ENCODE results near the gene PTPRT.

The PTPRT gene

DNA sequence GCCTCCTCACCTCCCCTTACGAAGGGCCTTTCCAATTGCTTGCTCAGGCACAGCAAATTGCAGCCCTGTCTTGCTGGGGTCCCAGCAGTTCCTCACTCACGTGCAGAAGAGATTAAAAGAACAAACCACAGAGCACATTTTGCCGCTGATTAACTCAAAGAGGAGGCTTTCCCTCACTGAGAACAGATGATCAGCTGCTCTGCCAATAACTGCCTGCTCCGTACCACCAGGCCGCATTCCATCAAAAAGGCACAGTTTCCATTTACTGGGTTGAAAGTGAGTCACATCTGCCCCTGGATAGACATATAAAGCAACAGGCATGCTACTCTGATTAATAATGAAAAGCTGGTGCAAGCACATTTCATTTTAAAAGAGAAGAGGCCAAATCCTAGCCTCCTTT is 446.8 kb downstream of the PTPRT start:
- Mint-ChIP-seq H3K4me1 (ENCODE audit: low read depth) (no peaks in the 10 kb centered on the region), H3K9me3 (peaks cover 18% of the 10 kb centered on the region), H3K27me3 (no peaks in the 10 kb centered on the region), H3K36me3 (ENCODE audit: low read depth) (no peaks in the 10 kb centered on the region), H3K27ac (no peak overlapping the region), H3K4me3 (no peak overlapping the region)
- DNase-seq, result no peak

DNA sequence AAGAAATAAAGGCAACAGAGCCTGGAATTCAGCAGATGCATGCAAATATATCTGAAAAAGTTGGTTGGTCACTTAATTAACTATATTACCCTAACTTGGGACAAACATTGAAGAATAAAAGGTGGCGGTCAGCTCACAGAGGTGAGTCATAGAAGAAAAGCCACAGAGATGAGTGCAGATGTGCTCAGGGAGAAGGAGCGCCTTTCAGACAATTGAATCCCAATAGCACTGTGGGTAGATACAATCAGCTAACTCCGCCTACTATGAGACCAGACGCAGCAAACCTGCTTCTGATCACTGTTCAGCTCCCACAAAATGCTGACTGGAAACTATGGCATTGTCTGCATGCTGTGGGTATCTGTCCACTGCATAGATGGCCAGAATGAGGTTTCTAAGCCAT is 447.8 kb downstream of the PTPRT start:
- Mint-ChIP-seq H3K9me3 (peaks cover 20% of the 10 kb centered on the region), H3K27me3 (no peaks in the 10 kb centered on the region), H3K27ac (no peak overlapping the region), H3K36me3 (ENCODE audit: low read depth) (no peaks in the 10 kb centered on the region), H3K4me1 (ENCODE audit: low read depth) (no peaks in the 10 kb centered on the region), H3K4me3 (no peak overlapping the region)
- no peak for DNase-seq

DNA sequence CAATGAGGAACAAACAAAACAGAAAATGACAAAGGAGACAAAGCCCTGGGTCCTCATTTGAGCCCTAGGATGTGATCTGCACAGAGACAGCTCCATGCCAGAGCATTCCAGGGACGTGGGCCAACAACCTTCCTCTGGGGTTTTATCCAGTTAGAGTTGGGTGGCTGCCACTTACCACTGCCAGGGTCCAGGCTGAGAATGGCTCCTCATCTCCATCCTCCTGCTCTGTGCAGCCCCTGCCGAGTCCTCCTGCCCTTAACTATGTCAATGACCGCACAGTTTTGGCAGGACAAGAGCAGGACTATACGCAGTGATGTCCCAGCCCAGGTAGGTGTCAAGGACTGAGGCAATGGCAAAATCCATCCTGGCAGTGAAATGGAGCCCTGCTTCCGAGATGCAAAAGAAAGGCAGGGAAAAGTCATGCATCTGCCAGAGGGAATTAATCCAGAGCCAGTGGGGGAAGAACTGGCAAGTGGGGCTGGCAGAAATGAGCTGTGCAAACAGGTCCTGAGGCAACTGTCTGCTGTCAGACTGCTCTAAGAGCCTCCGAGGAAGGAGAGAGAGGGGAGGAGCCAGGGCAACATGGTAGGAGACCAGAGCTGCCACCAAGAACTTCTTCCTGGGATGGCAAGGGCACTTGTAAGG is 449.4 kb downstream of the PTPRT start:
- H3K9me3 Mint-ChIP-seq, result peaks cover 20% of the 10 kb centered on the region
- H3K4me3 Mint-ChIP-seq, result no peak overlapping the region
- no peak for DNase-seq
- H3K4me1 Mint-ChIP-seq (ENCODE audit: low read depth), result no peaks in the 10 kb centered on the region
- H3K27me3 Mint-ChIP-seq, result no peaks in the 10 kb centered on the region
- no peaks in the 10 kb centered on the region for H3K36me3 Mint-ChIP-seq (ENCODE audit: low read depth)
- H3K27ac Mint-ChIP-seq, result no peak overlapping the region

DNA sequence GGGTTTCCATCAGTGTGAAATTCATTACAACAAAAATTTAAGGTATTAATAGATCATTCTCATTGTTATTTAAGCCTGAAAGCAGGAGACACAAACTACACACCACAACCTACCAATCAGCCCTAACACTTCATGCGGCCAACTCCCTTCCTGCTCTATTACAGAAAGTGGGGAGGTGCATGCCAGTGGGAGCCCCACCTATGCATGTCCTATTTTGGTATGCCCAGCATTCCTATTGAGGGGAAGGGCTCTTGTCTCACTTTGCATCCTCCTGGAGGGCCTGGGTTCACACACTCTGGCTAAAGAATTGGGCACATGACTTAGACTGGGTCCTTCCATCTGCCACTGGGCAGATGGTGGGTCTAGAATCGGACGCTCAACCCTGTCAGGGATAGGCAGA is 450.0 kb downstream of the PTPRT start:
- no peak for DNase-seq
- H3K27ac Mint-ChIP-seq, result no peak overlapping the region
- no peaks in the 10 kb centered on the region for H3K27me3 Mint-ChIP-seq
- no peaks in the 10 kb centered on the region for H3K36me3 Mint-ChIP-seq (ENCODE audit: low read depth)
- H3K9me3 Mint-ChIP-seq, result peaks cover 22% of the 10 kb centered on the region
- H3K4me1 Mint-ChIP-seq (ENCODE audit: low read depth), result no peaks in the 10 kb centered on the region
- no peak overlapping the region for H3K4me3 Mint-ChIP-seq

DNA sequence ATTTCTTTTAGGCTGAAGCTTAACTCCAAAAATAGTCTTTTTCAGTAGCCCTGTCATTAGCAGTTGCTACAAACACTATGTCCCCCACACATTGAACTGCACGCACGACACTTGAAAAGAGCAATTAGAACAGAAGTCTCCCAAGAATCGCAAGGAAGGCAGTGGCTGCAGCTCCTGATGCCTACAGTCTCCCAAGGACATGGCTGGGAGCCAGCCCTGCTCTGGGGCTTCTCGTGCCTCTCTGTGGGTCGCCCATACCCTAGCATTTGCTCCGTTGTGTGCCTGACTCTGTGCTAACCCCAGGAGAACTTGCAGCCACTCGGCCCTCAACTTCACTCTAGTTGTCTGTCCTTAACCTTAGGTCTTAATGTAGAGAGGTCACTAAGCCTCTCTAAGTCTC is 454.2 kb downstream of the PTPRT start:
- DNase-seq, result no peak
- Mint-ChIP-seq H3K36me3 (ENCODE audit: low read depth) (no peaks in the 10 kb centered on the region), H3K4me3 (no peak overlapping the region), H3K4me1 (ENCODE audit: low read depth) (no peaks in the 10 kb centered on the region), H3K9me3 (peaks cover 4% of the 10 kb centered on the region), H3K27ac (no peak overlapping the region), H3K27me3 (no peaks in the 10 kb centered on the region)

DNA sequence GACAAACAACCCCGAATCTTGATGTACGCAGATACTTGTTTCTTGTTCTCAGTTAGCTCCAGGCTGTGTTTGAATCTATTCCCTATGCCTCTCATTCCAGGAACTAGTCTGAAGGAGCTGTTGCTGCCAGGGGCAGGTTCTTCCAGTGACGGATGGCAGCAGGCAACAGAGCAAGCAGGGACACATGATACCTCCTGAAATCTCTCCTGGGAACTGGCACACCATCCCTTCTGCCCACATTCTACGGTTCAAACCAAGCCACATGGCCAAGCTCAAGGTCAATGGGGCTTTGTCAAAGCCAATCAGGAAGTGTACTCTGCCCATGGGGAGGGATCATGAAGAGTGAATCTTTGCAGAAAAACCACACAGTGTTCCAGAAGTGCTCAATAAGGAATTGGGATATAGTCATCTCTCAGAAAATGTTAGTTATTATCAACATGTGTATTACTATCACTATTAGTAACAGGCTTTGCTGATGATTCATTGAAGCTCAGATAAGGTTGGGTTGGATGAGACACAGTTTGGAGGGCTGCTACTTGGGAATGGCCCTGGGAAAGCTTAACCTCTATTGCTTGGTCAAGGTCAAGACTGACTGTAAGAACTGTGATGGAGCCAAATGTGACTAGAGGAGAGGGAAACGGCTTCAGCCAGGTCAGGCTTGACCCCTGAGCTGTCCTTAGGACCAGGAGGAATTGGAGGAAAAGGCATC is 454.9 kb downstream of the PTPRT start:
- H3K36me3 Mint-ChIP-seq (ENCODE audit: low read depth), result no peaks in the 10 kb centered on the region
- DNase-seq, result no peak
- no peak overlapping the region for H3K27ac Mint-ChIP-seq
- no peak overlapping the region for H3K4me3 Mint-ChIP-seq
- no peaks in the 10 kb centered on the region for H3K4me1 Mint-ChIP-seq (ENCODE audit: low read depth)
- peaks cover 4% of the 10 kb centered on the region for H3K9me3 Mint-ChIP-seq
- no peaks in the 10 kb centered on the region for H3K27me3 Mint-ChIP-seq

DNA sequence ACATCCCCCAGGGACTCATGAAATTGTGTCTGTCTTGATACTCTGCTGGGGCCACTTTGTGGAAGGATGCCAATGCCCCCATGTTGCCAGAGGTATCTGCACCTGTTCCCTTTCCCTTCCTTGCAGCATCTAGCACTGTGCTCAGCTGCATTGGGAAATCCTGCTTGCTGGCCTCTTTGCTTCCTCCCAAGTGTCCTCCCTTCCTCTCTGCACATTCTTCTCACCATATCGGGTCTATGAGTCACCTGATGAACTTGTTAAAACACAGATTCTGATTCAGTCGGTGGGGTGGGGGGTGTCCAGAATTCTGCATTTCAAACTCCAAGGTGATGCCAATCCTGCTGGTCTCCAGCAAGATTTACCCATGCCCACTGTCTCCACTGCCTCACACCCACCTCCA is 467.8 kb downstream of the PTPRT start:
- H3K4me1 Mint-ChIP-seq (ENCODE audit: low read depth), result no peaks in the 10 kb centered on the region
- H3K27ac Mint-ChIP-seq, result no peak overlapping the region
- no peak overlapping the region for H3K4me3 Mint-ChIP-seq
- no peaks in the 10 kb centered on the region for H3K36me3 Mint-ChIP-seq (ENCODE audit: low read depth)
- H3K9me3 Mint-ChIP-seq, result peaks cover 3% of the 10 kb centered on the region
- no peak for DNase-seq
- no peaks in the 10 kb centered on the region for H3K27me3 Mint-ChIP-seq

DNA sequence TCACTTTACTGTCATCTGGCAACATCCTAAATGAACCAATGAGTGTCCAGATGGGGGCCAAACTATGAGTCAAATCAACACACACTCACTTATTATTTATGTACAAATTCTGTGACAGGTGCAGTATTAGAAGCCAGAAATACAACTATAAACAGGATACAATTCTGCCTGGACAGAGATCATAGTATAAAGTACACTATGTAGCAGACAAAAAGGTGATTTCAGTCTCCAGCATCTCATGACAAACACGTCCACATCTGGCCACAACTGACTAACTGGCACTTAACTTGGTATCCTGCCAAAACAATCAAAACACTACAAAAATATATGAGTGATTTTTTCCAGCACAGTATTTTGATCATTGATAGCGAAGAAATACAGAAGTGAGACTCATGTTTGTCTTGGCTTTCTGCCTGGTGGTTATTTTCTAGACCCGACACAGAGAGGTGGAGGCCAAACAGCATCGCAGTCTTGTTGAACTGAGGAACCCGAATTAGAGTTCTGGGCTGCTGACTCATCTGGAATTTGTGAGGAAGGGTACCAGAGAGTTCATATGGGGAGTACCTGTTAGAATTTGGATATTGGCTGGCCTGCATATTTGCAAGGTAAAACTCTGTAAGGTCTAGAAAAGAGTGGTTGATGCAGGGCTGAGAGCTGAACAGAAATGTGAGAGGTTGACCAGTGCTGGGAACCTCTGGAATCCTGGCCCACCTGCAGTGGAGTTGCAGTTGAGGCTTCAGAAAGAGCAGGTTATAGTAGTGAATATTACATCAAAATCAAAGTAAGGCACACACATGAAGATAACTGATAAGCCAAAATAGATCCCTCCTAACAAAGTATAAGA is 475.2 kb downstream of the PTPRT start:
- Mint-ChIP-seq H3K9me3 (peaks cover 14% of the 10 kb centered on the region), H3K27me3 (no peaks in the 10 kb centered on the region), H3K27ac (no peak overlapping the region), H3K36me3 (ENCODE audit: low read depth) (no peaks in the 10 kb centered on the region), H3K4me1 (ENCODE audit: low read depth) (no peaks in the 10 kb centered on the region), H3K4me3 (no peak overlapping the region)
- DNase-seq, result no peak

DNA sequence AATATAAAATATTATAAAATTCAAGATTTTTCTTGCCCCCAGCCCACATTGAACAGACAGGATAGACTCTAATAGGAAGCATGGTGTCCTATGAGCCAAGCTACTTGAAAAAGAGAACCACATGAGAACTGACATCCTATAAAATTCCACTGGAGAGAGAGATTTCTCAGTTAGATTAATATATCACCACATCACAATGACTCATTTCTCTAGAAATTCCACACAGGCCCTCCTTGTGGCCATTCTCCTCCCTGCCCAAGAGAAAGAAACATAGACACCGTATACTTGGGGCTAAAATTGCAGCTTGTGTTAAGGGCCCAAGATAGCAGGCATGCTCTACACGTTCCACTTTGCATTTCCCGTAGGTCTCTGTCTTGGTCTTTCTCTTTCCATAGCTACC is 481.4 kb downstream of the PTPRT start:
- Mint-ChIP-seq H3K36me3 (ENCODE audit: low read depth) (no peaks in the 10 kb centered on the region), H3K27ac (no peak overlapping the region), H3K4me3 (no peak overlapping the region), H3K9me3 (peaks cover 22% of the 10 kb centered on the region), H3K27me3 (no peaks in the 10 kb centered on the region), H3K4me1 (ENCODE audit: low read depth) (no peaks in the 10 kb centered on the region)
- DNase-seq, result no peak

DNA sequence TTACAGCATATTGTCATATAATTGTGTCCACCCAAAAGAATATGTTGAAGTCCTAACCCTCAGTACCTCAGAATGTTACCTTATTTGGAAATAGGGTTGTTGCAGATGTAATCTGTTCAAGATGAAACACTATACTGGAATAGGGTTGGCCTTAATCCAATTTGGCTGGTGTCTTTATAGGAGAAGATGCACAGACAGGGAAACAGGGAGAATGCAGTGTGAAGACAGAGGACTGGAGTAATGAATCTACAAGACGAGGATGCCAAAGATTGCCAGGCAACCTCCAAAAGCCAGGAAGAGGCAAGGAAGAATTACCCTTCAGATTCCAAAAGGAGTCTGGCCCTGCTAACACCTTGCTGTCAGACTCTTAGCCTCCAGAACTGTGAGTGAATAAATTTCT is 482.9 kb downstream of the PTPRT start:
- DNase-seq, result no peak
- no peaks in the 10 kb centered on the region for H3K36me3 Mint-ChIP-seq (ENCODE audit: low read depth)
- peaks cover 26% of the 10 kb centered on the region for H3K9me3 Mint-ChIP-seq
- H3K27me3 Mint-ChIP-seq, result no peaks in the 10 kb centered on the region
- H3K4me1 Mint-ChIP-seq (ENCODE audit: low read depth), result no peaks in the 10 kb centered on the region
- H3K27ac Mint-ChIP-seq, result no peak overlapping the region
- no peak overlapping the region for H3K4me3 Mint-ChIP-seq

DNA sequence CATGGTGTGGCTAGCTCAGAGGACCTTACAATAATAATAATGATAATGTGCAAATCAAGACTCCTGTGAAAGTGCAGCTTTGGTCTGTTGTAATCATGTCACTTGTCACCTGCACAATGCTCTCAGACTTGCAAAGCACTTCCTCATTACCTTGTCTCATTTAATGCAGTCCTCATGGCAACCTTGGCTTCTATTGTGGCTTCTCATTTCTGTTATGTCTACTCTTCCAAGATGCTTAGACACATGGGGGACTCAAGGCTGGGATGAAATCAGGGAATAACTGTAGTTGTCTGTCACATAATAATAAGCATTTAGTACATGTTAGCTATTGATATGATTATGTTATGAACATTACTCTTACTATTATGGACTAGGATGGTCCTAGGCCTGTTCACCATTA is 484.2 kb downstream of the PTPRT start:
- Mint-ChIP-seq H3K36me3 (ENCODE audit: low read depth) (no peaks in the 10 kb centered on the region), H3K4me3 (no peak overlapping the region), H3K27me3 (no peaks in the 10 kb centered on the region)

DNA sequence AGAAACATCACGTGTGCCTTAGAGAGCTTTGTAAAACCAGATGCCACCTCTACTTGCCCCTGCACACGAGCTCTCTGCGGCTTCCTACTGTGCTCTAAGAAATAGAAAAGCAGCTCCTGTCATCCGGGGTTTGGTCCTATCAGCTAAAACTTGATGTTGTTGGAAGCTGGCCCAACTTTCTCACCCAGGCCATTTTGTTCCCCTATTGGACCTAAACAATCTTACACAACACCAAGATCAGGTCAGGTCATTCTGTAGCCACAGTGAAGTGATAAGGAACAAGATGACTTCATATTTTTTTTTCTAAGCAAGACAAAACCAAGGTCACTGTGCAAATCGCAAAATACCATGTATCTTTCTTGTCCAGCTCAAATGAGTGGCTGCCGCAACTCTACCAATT is 486.0 kb downstream of the PTPRT start:
- Mint-ChIP-seq H3K27ac (no peak overlapping the region), H3K27me3 (no peaks in the 10 kb centered on the region), H3K9me3 (peaks cover 16% of the 10 kb centered on the region), H3K4me1 (ENCODE audit: low read depth) (no peaks in the 10 kb centered on the region), H3K4me3 (no peak overlapping the region), H3K36me3 (ENCODE audit: low read depth) (no peaks in the 10 kb centered on the region)
- no peak for DNase-seq

More for the DNA sequence above, 484.2 kb downstream of the PTPRT start:
- H3K4me1 Mint-ChIP-seq (ENCODE audit: low read depth), result no peaks in the 10 kb centered on the region
- H3K27ac Mint-ChIP-seq, result no peak overlapping the region
- DNase-seq, result no peak
- H3K9me3 Mint-ChIP-seq, result peaks cover 20% of the 10 kb centered on the region

DNA sequence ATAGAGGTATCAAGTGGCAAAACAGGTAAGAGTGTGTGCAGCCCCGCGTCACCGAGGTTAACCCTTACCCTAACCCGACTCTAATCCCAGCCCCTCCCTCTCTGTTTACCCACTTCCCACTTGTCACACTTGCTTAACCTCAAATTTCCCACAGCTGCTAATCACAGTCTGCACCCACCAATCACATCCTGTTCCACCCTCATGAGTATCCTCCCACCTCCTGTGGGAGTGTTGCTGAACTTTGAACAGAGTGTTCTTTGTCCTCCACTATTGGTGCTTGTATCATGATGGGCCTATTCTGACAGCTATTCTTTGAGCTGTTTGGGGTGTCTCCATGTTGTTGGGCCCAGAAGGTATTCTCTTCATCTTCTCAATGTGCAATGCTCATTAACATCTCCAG is 487.8 kb downstream of the PTPRT start:
- DNase-seq, result no peak
- no peaks in the 10 kb centered on the region for H3K36me3 Mint-ChIP-seq (ENCODE audit: low read depth)
- no peaks in the 10 kb centered on the region for H3K4me1 Mint-ChIP-seq (ENCODE audit: low read depth)
- no peak overlapping the region for H3K4me3 Mint-ChIP-seq
- peaks cover 14% of the 10 kb centered on the region for H3K9me3 Mint-ChIP-seq
- H3K27ac Mint-ChIP-seq, result no peak overlapping the region
- H3K27me3 Mint-ChIP-seq, result no peaks in the 10 kb centered on the region

DNA sequence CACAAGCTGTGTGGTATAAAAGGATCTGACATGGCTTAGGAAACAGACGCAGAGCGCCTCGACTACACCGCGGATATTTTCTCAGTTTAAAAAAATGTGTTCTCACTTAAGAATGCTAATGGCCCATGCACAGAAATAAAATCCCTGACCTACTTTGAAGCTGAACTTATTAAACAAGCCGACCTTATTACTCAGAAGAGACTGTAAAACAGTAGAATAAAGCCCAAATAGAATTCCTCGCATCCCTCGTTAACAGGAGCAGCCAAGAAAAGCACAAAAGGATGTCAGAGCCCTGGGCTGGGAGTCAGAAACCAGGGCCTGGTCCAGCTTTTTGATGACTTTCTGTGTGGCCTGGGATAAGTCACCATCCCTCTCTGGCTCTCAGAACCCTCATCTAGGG is 489.3 kb downstream of the PTPRT start:
- DNase-seq, result no peak
- H3K4me1 Mint-ChIP-seq (ENCODE audit: low read depth), result no peaks in the 10 kb centered on the region
- peaks cover 14% of the 10 kb centered on the region for H3K9me3 Mint-ChIP-seq
- H3K36me3 Mint-ChIP-seq (ENCODE audit: low read depth), result no peaks in the 10 kb centered on the region
- H3K27me3 Mint-ChIP-seq, result no peaks in the 10 kb centered on the region
- no peak overlapping the region for H3K4me3 Mint-ChIP-seq
- no peak overlapping the region for H3K27ac Mint-ChIP-seq

DNA sequence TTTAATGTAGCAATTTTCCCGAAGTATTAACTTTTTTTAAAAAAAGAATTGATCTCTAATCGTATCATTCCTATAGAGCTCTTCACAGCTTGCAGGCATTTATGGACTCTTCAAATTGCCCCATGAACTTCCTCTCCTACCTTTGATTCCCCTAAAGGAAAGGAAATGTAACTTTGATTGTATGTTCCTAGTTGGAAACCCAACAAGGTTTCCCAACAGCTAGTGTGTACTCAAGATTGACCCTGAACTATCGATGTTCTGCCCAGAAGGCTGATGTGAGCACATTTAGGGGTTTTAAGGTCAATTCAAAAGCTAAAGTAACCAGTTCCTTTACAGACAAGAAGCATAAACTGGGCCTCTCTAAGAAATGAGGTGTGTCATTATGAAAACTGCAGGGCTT is 491.7 kb downstream of the PTPRT start:
- no peak for DNase-seq
- Mint-ChIP-seq H3K4me3 (no peak overlapping the region), H3K36me3 (ENCODE audit: low read depth) (no peaks in the 10 kb centered on the region), H3K27me3 (no peaks in the 10 kb centered on the region), H3K4me1 (ENCODE audit: low read depth) (no peaks in the 10 kb centered on the region), H3K9me3 (peaks cover 9% of the 10 kb centered on the region), H3K27ac (no peak overlapping the region)

Data from activated T-cell treated with anti-CD3 and anti-CD28 coated beads, Interleukin-2, amount 50 U/mL, for 24 hours (primary cell).